Measurements from ENCODE around the gene USP43. TPM values are rescaled to one million over a fixed set of nuclear protein-coding genes. Genes with fewer than 3 reads are reported as not detected.
"Not testable (repeated sequence)": the region's sequence is repeated elsewhere in the genome, so short reads cannot be mapped to it uniquely, and the experiment has no call there.

USP43 gene
- total and polyA plus RNA-seq, 11 donors, result 0.01 to 0.41 (median 0.14) TPM; not detected in 7

- Histone ChIP-seq H3K4me1 (peaks cover 0 to 23% (median 9%) of the 10 kb centered on the region in 12 donors), H3K9me3 (no peaks in the 10 kb centered on the region), H3K27ac (no peak overlapping the region), H3K27me3 (peaks cover 11 to 80% (median 40%) of the 10 kb centered on the region in 9 donors), H3K4me3 (no peak overlapping the region), H3K36me3 (no peaks in the 10 kb centered on the region)
- DNase-seq (no peak), ATAC-seq (no peak)
- TF ChIP-seq CTCF (IDR thresholded peaks at IDR 0.05) (no peak), POLR2A (IDR thresholded peaks at IDR 0.05) (no peak)
- intact Hi-C loops (cut with DNase I), result loop anchor here in 1 of 10 donors (10.0 kb wide), 1 partner anchor 56 kb away; no protein-coding TSS in a partner anchor
- WGBS, 4 donors, result 50 to 67% (median 53%) methylated on average over 3 of the region's 3 CpGs
Observed at GRCh38 chr17:9648521-9649110, 3.3 kb downstream of the USP43 start.

GRCh38 chr17:9658593-9659211 lies 13.4 kb downstream of the USP43 start:
- TF ChIP-seq POLR2A (IDR thresholded peaks at IDR 0.05) (no peak), CTCF (IDR thresholded peaks at IDR 0.05) (no peak)
- H3K27me3 ChIP-seq, result no peaks in the 10 kb centered on the region
- peaks cover 0 to 3% (median 0%) of the 10 kb centered on the region in 12 donors for H3K9me3 ChIP-seq
- 47 to 55% (median 52%) methylated on average over 4 of the region's 4 CpGs for WGBS, 4 donors
- ATAC-seq (no peak), DNase-seq (no peak)
- H3K27ac ChIP-seq, result no peak overlapping the region
- H3K4me1 ChIP-seq, result no peaks in the 10 kb centered on the region
- no peak overlapping the region for H3K4me3 ChIP-seq
- intact Hi-C loops (cut with DNase I), result no loop called here
- H3K36me3 ChIP-seq, result no peaks in the 10 kb centered on the region

- TF ChIP-seq CTCF (IDR thresholded peaks at IDR 0.05) (no peak), POLR2A (IDR thresholded peaks at IDR 0.05) (no peak)
- ATAC-seq (no peak), DNase-seq (no peak)
- WGBS, 4 donors, result 87 to 95% (median 93%) methylated on average over 2 of the region's 2 CpGs
- intact Hi-C loops (cut with DNase I), result no loop called here
- no peak overlapping the region for H3K27ac ChIP-seq
- no peaks in the 10 kb centered on the region for H3K27me3 ChIP-seq
- no peaks in the 10 kb centered on the region for H3K36me3 ChIP-seq
- peaks cover 0 to 9% (median 0%) of the 10 kb centered on the region in 12 donors for H3K9me3 ChIP-seq
- no peak overlapping the region for H3K4me3 ChIP-seq
- H3K4me1 ChIP-seq, result no peaks in the 10 kb centered on the region
Observed at GRCh38 chr17:9661027-9661426, 15.7 kb downstream of the USP43 start.

GRCh38 chr17:9663511-9663910 lies 18.2 kb downstream of the USP43 start:
- H3K27ac ChIP-seq; ATAC-seq; H3K36me3 ChIP-seq; H3K9me3 ChIP-seq; DNase-seq; H3K4me3 ChIP-seq; intact Hi-C loops (cut with DNase I); H3K4me1 ChIP-seq; H3K27me3 ChIP-seq: not testable (repeated sequence)
- WGBS, 4 donors, result 92 to 96% (median 94%) methylated on average over 11 of the region's 11 CpGs
